ENCODE measurements around the gene BMAL1.

Gene BMAL1

GRCh38 chr11:13378316-13378715, 100.7 kb downstream of the BMAL1 start:
- no peak for DNase-seq (ENCODE audit: extremely low read depth, insufficient read length)
- no peaks in the 10 kb centered on the region for H3K27me3 ChIP-seq (replicated peaks; ENCODE audit: control insufficient read depth, insufficient read depth, low read length)
- H3K4me3 ChIP-seq (replicated peaks; ENCODE audit: low read depth, low read length), result no peak overlapping the region
- TF ChIP-seq CTCF (IDR thresholded peaks at IDR 0.05; ENCODE audit: insufficient read depth, low read length, poor library complexity, severe bottlenecking), result no peak
- H3K36me3 ChIP-seq (ENCODE audit: control insufficient read depth, insufficient read depth, low read length), result peaks cover 33% of the 10 kb centered on the region

GRCh38 chr11:13380731-13381130, 103.1 kb downstream of the BMAL1 start:
- TF ChIP-seq CTCF (IDR thresholded peaks at IDR 0.05; ENCODE audit: insufficient read depth, low read length, poor library complexity, severe bottlenecking), result no peak

GRCh38 chr11:13382751-13383150, 105.2 kb downstream of the BMAL1 start:
- no peak for TF ChIP-seq CTCF (IDR thresholded peaks at IDR 0.05; ENCODE audit: insufficient read depth, low read length, poor library complexity, severe bottlenecking)
- Histone ChIP-seq H3K36me3 (ENCODE audit: control insufficient read depth, insufficient read depth, low read length) (peaks cover 13% of the 10 kb centered on the region), H3K27me3 (replicated peaks; ENCODE audit: control insufficient read depth, insufficient read depth, low read length) (no peaks in the 10 kb centered on the region), H3K4me3 (replicated peaks; ENCODE audit: low read depth, low read length) (no peak overlapping the region)
- DNase-seq (ENCODE audit: extremely low read depth, insufficient read length), result no peak

More at GRCh38 chr11:13380731-13381130, 103.1 kb downstream of the BMAL1 start:
- Histone ChIP-seq H3K36me3 (ENCODE audit: control insufficient read depth, insufficient read depth, low read length) (peaks cover 24% of the 10 kb centered on the region), H3K4me3 (replicated peaks; ENCODE audit: low read depth, low read length) (no peak overlapping the region), H3K27me3 (replicated peaks; ENCODE audit: control insufficient read depth, insufficient read depth, low read length) (no peaks in the 10 kb centered on the region)
- DNase-seq (ENCODE audit: extremely low read depth, insufficient read length), result no peak

GRCh38 chr11:13384908-13385640, 107.5 kb downstream of the BMAL1 start:
- Histone ChIP-seq H3K27me3 (replicated peaks; ENCODE audit: control insufficient read depth, insufficient read depth, low read length) (no peaks in the 10 kb centered on the region), H3K36me3 (ENCODE audit: control insufficient read depth, insufficient read depth, low read length) (peaks cover 15% of the 10 kb centered on the region), H3K4me3 (replicated peaks; ENCODE audit: low read depth, low read length) (no peak overlapping the region)
- no peak for DNase-seq (ENCODE audit: extremely low read depth, insufficient read length)
- peak; percentile 67 for TF ChIP-seq CTCF (IDR thresholded peaks at IDR 0.05; ENCODE audit: insufficient read depth, low read length, poor library complexity, severe bottlenecking)

- DNase-seq (ENCODE audit: extremely low read depth, insufficient read length), result no peak
- no peaks in the 10 kb centered on the region for H3K27me3 ChIP-seq (replicated peaks; ENCODE audit: control insufficient read depth, insufficient read depth, low read length)
Observed at GRCh38 chr11:13386567-13386966, 109.0 kb downstream of the BMAL1 start.

More at GRCh38 chr11:13386567-13386966, 109.0 kb downstream of the BMAL1 start:
- Histone ChIP-seq H3K36me3 (ENCODE audit: control insufficient read depth, insufficient read depth, low read length) (peaks cover 10% of the 10 kb centered on the region), H3K4me3 (replicated peaks; ENCODE audit: low read depth, low read length) (no peak overlapping the region)
- no peak for TF ChIP-seq CTCF (IDR thresholded peaks at IDR 0.05; ENCODE audit: insufficient read depth, low read length, poor library complexity, severe bottlenecking)

Measured in GM06990 (cell line).